Testis (tissue), 2 donors: ENCODE measurements around the gene CEMIP.

ENCODE experiments used
- CTCF ChIP-seq, 3 experiments: fragments of 450-650 bp in 2 of 3; fragments of 200-600 bp in 1 of 3; sonication (generic) in 1 of 3; IDR thresholded peaks; one replicate each; pipeline ENCODE4 v1.5.1; 2016 to 2019; ENCODE audit warnings: antibody characterized with exemption in 3 of 3, mild to moderate bottlenecking in 2 of 3, moderate library complexity in 1 of 3
- POLR2A ChIP-seq: fragments of 450-650 bp; IDR thresholded peaks from one replicate; pipeline ENCODE4 v1.6.1; 2017; ENCODE audit warnings: antibody characterized with exemption, mild to moderate bottlenecking, moderate library complexity

- TF ChIP-seq POLR2A (no peak), CTCF (IDR thresholded peaks at IDR 0.05) (no peak)
Observed at GRCh38 chr15:80760960-80761359, 18.2 kb upstream of the CEMIP start.
